Measurements from ENCODE around the gene HS2ST1. TPM values are rescaled to one million over a fixed set of nuclear protein-coding genes. Genes with fewer than 3 reads are reported as not detected.
A peak's percentile ranks its signal among the peaks of the same experiment; 100 is the strongest.

Gene HS2ST1
- total RNA-seq, 2 donors from 2014 or later = 29.0 to 31.5 TPM

GRCh38 chr1:87131809-87132283 lies 217.4 kb downstream of the HS2ST1 start:
- Mint-ChIP-seq H3K27ac (no peak overlapping the region), H3K27me3 (ENCODE audit: insufficient read depth) (peaks cover 85% of the 10 kb centered on the region)

GRCh38 chr1:87132284-87132870 lies 217.9 kb downstream of the HS2ST1 start:
- no peaks in the 10 kb centered on the region for H3K9me3 Mint-ChIP-seq
- peaks cover 40% of the 10 kb centered on the region for H3K4me1 Mint-ChIP-seq
- TF ChIP-seq CTCF (conservative IDR thresholded peaks at IDR 0.05) = no peak
- no peak for DNase-seq
- no peak overlapping the region for H3K27ac Mint-ChIP-seq
- 87 to 97% methylated on average over 27 to 47 of the region's 47 CpGs for WGBS, 2 experiments (ENCODE audit: insufficient coverage in 1 of 2, insufficient read length in 1 of 2)
- no peaks in the 10 kb centered on the region for H3K9me3 ChIP-seq (ENCODE audit: control insufficient read depth, low read length)
- peaks cover 88% of the 10 kb centered on the region for H3K27me3 Mint-ChIP-seq (ENCODE audit: insufficient read depth)
- H3K36me3 ChIP-seq (ENCODE audit: control insufficient read depth, insufficient read depth, low read length) = no peaks in the 10 kb centered on the region
- H3K27ac ChIP-seq (ENCODE audit: low read depth, low read length) = no peak overlapping the region
- H3K4me3 ChIP-seq (ENCODE audit: low read length) = no peak overlapping the region
- peaks cover 9% of the 10 kb centered on the region for H3K4me1 ChIP-seq (ENCODE audit: control insufficient read depth, insufficient read depth, low read length)
- no peaks in the 10 kb centered on the region for H3K36me3 Mint-ChIP-seq (ENCODE audit: low read depth)
- H3K9ac ChIP-seq (ENCODE audit: extremely low read depth, low read length, poor library complexity, severe bottlenecking) = no peak overlapping the region
- peak overlapping the region; percentile 61 for H3K4me3 Mint-ChIP-seq
- peaks cover 70% of the 10 kb centered on the region for H3K27me3 ChIP-seq (ENCODE audit: control insufficient read depth, insufficient read depth, low read length, poor library complexity, severe bottlenecking)

More at GRCh38 chr1:87131809-87132283, 217.4 kb downstream of the HS2ST1 start:
- TF ChIP-seq CTCF (conservative IDR thresholded peaks at IDR 0.05) = peak; percentile 96
- peaks cover 66% of the 10 kb centered on the region for H3K27me3 ChIP-seq (ENCODE audit: control insufficient read depth, insufficient read depth, low read length, poor library complexity, severe bottlenecking)
- Mint-ChIP-seq H3K9me3 (no peaks in the 10 kb centered on the region), H3K4me1 (peaks cover 40% of the 10 kb centered on the region), H3K4me3 (peak overlapping the region; percentile 61), H3K36me3 (ENCODE audit: low read depth) (no peaks in the 10 kb centered on the region)
- no peak overlapping the region for H3K9ac ChIP-seq (ENCODE audit: extremely low read depth, low read length, poor library complexity, severe bottlenecking)
- no peaks in the 10 kb centered on the region for H3K36me3 ChIP-seq (ENCODE audit: control insufficient read depth, insufficient read depth, low read length)
- peaks cover 9% of the 10 kb centered on the region for H3K4me1 ChIP-seq (ENCODE audit: control insufficient read depth, insufficient read depth, low read length)
- WGBS, 2 experiments (ENCODE audit: insufficient coverage in 1 of 2, insufficient read length in 1 of 2) = 12 to 18% methylated on average over 21 to 32 of the region's 32 CpGs
- no peaks in the 10 kb centered on the region for H3K9me3 ChIP-seq (ENCODE audit: control insufficient read depth, low read length)
- peak; percentile 94 for DNase-seq
- H3K27ac ChIP-seq (ENCODE audit: low read depth, low read length) = no peak overlapping the region
- no peak overlapping the region for H3K4me3 ChIP-seq (ENCODE audit: low read length)

GRCh38 chr1:87134061-87134460 lies 219.6 kb downstream of the HS2ST1 start:
- WGBS, 2 experiments (ENCODE audit: insufficient coverage in 1 of 2, insufficient read length in 1 of 2) = 77 to 85% methylated on average over 5 to 6 of the region's 6 CpGs
- peaks cover 40% of the 10 kb centered on the region for H3K4me1 Mint-ChIP-seq
- TF ChIP-seq CTCF (conservative IDR thresholded peaks at IDR 0.05) = no peak
- peak overlapping the region; percentile 10 for H3K4me3 Mint-ChIP-seq
- peak; percentile 64 for DNase-seq
- no peak overlapping the region for H3K9ac ChIP-seq (ENCODE audit: extremely low read depth, low read length, poor library complexity, severe bottlenecking)
- H3K27me3 Mint-ChIP-seq (ENCODE audit: insufficient read depth) = peaks cover 90% of the 10 kb centered on the region
- H3K27ac Mint-ChIP-seq = peak overlapping the region; percentile 35
- H3K27me3 ChIP-seq (ENCODE audit: control insufficient read depth, insufficient read depth, low read length, poor library complexity, severe bottlenecking) = peaks cover 75% of the 10 kb centered on the region
- peaks cover 9% of the 10 kb centered on the region for H3K4me1 ChIP-seq (ENCODE audit: control insufficient read depth, insufficient read depth, low read length)
- H3K9me3 Mint-ChIP-seq = no peaks in the 10 kb centered on the region
- no peaks in the 10 kb centered on the region for H3K36me3 ChIP-seq (ENCODE audit: control insufficient read depth, insufficient read depth, low read length)
- no peak overlapping the region for H3K27ac ChIP-seq (ENCODE audit: low read depth, low read length)
- H3K4me3 ChIP-seq (ENCODE audit: low read length) = no peak overlapping the region
- H3K36me3 Mint-ChIP-seq (ENCODE audit: low read depth) = no peaks in the 10 kb centered on the region
- no peaks in the 10 kb centered on the region for H3K9me3 ChIP-seq (ENCODE audit: control insufficient read depth, low read length)
